Measurements from ENCODE around the gene ABCA13.
"Not testable (repeated sequence)": the region's sequence is repeated elsewhere in the genome, so short reads cannot be mapped to it uniquely, and the experiment has no call there.

The ABCA13 gene

GRCh38 chr7:48173756-48174382, 2.6 kb downstream of the ABCA13 start:
- no peak for DNase-seq

DNA sequence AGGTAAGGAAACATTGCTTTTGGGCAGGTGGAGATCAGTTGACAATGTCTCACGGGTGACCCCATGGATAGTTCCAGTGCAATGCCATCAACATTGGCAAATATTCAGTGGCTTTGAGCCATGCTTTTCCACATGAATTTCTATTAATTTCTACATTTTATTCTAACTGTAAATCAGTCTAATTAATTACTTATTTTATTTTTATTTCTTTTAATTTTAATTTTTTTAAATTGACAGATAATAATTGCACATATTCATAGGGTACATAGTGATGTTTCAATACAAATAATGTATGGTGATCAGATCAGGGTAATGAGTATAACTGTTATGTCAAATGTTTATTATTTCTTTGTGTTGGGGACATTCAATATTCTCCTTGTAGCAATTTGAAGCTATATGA, 3.8 kb downstream of the ABCA13 start:
- no peak for DNase-seq

GRCh38 chr7:48176356-48176893, 5.2 kb downstream of the ABCA13 start:
- DNase-seq, result no peak

DNA sequence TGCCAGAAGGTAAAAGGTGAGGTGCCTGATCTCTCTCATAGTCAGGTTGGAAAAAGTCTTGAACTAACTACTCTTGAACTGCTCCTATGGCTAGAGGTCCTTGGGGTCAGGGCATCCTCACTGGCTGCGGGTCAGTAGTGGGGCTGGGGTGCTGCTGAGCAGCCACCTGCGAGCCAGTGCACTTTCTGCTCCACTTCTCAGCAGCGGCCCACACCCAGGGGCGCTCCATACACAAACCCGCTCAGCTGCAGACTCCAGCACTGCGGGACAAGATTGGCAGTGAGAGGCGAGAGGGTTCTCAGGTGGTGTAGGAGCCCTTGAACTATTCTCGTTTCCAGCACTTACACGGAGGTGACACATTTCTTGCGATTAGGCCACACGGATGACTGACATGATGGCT, 6.0 kb downstream of the ABCA13 start:
- no peak for DNase-seq

DNA sequence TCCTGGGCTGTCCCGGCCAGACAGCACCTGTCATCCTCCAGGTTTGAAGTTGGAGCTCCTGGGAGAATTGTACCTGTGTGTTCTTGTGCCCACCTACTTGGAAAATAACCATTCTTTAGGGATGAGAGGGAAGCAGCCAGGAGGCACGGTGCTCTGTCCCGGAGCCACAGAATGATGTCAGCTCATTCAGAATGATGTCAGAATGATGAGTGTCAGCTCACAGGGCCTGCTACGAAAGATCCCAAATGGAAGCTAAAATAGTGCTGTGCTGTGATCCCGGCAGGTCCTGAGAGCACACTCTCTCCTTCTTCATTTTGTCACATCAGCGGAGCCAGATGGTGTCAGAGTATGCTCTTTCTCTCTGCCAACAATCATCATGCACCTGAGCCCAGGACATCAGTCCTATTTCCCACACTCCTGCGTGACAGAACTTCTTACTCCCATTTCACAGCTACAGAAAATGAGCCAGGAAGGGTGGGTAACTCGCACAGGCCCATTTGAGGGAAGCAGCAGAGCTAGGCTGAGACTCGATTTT, 8.3 kb downstream of the ABCA13 start:
- DNase-seq, result no peak

DNA sequence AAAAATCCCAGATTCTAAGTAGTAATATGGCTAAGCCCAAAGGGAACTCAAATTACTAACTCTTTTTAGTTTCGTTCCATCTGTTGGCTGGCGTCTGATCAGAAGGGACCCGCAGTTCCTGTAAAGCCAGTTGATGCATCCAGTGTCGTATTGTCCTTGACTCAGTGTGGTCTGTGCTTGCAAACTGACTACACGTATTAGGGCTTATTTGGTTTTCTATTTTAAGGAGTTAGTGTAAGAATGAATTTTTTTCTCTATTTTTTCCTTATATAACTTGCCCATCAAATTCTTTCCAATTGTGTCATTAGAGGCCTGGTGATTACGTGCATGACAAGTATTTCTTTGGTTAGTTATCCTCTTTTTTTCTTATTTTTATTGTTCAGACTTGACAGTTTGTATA, 9.7 kb downstream of the ABCA13 start:
- DNase-seq, result no peak

DNA sequence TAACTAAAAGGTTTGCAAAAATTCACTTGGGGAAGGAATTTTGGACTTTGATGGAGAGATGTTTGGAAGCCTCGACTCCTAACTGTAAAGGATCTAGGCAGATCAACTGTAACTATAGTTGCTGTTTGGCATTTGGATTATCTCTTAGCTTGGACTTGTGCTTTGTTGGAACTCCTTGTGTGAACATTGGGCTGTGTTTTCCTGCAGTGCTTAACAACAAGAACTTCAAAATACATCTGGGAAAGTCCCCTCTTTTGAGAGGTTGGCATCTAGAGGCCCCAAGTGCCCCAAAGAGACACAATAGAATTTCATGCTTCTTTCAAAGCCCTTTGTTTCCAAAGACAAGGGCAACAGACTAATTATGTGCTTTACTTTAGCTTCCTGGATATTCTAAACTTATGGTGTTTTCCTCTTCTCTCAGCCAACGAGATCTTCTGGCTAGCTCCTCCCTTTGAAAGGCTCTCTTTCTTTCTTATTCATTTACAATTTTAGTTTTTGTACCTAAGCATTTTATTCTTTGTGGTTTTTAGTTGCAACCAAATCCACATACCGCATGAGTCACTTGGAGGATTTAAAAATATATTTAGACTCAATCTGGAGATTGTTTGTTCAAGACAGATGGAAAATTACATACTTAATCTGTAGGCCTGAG, 11.6 kb downstream of the ABCA13 start:
- DNase-seq, result no peak

DNA sequence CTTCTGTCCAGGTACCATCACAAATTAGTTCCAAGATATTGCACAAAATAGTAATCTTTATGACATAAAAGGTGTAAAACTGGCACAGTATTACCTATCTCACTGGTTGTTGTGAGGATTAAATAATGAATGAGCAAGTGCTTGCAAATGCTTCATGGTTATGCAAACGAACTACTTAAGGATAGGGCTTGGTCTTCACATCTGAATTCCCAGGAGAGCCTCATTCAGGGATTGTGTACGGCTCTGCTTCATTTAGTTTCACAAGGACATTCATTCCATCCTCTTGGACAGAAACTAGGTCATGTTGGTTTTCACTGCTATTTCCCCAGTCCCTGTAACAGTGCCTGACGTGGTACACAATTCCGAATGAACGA, 12.1 kb downstream of the ABCA13 start:
- no peak for DNase-seq

DNA sequence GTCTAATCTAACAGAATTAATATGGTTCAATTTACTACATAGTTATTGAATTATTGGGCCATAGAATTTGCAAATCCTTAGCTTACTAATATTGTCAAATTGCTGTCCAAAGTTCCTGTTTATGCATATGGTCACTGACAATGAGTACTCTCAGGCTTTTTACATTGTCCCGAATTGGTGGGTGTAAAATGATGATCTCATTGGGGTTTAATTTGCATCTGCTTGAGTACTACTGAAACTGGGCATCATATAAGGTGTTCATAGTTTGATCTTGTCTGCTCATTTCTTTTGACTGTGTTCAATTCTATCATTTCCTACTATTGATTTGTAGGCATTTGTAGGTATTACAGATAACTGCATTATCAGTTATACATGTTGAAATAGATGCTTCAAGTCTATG, 12.7 kb downstream of the ABCA13 start:
- DNase-seq, result no peak

DNA sequence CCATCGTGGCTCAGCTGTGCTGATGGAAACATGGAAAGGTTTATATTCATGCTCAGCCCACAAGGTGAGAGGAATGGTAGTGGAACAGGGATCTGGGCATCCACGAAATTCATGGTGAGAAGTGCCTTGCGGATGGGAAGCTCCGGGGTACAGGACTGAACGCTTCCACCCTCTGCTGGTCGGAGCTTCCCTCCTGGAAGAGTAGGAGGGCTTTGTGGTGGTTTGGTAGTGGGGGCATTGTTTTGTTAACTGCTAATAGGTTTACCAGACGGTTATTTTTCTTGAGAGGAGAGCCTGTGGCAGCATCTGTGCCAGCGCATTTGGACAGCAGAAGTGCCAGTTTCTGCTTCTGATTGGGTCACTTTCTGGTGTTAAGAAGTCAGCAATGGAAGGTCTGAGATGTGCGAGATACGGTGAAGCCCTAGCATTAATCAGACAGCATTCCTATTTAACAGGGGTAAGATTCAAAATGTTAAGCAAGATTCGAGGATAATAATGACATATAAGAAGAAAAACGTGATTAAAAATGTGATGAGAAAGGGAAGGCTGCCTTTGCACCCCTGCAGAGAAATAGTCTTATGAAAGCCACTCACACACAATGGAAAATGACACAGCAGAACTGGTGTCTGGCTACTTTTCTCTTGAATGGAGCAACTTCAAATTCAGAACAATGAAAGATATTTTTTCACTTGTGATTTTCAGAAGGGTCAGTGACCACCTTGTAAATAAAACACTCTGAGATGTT, 17.7 kb downstream of the ABCA13 start:
- DNase-seq, result no peak

DNA sequence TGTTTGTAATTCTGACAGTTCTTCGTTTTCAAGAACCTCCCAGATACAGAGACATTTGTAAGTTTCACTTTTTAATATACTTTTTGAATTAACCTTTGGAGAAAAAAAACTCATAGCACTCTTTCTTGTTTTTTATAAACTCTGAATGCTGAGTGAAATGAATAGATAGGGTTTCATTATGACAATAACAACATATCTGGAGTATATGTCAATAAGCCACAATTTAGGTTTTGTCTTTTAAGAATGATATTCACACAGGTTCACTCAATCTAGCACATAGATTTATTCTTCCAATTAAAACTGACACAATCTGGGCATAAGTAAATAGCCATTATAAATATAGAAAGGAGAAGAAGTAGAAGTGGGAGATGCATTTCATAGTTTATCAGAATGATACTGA, 21.7 kb downstream of the ABCA13 start:
- DNase-seq, result no peak

DNA sequence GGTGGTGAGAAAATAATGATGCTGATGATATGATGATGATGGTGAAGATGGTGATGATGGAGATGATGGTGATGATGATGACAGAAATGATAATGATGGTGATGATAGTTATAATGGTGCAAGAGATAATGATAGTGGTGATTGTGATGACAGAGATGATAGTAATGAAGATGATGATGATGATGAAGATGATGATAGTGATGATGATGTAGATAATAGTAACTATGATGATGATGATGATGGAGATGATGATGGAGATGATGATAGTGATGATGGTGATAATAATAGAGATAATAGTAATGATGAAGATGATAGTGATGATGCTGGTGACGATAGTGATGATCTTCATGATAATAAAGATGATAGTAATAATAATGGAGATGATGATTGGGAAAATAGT, 22.2 kb downstream of the ABCA13 start:
- DNase-seq, result no peak

DNA sequence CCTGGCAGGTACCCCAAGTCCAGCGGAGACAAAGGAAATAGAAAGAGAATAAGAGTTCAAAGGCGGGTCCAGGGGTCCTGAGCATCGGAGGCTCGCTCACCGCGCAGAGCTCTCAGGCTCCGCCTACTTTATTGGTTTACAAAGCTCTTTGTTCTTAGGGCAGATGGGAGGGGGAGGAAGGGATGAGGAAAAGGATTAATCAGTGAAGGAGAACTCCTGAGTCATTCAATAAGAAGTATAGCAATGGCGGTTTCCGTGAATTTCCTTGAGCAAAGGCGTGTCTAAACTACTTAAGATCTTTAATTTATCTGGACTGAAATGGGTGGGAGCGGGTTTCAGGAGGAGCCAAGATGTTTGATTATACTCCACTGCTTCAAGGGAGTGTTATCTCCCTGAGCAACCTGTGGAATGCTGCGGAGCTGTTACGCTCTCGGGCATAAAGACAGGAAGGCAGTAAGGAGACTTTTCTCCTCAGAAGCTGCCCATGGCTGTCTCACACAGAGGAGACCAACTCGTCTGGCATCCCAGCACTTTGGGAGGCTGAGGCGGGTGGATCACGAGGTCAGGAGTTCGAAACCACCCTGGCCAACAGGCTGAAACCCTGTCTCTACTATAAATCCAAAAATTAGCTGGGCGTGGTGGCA, 29.8 kb downstream of the ABCA13 start:
- not testable (repeated sequence) for DNase-seq

- DNase-seq, result not testable (repeated sequence)
Observed at GRCh38 chr7:48202916-48203315, 31.7 kb downstream of the ABCA13 start.

DNA sequence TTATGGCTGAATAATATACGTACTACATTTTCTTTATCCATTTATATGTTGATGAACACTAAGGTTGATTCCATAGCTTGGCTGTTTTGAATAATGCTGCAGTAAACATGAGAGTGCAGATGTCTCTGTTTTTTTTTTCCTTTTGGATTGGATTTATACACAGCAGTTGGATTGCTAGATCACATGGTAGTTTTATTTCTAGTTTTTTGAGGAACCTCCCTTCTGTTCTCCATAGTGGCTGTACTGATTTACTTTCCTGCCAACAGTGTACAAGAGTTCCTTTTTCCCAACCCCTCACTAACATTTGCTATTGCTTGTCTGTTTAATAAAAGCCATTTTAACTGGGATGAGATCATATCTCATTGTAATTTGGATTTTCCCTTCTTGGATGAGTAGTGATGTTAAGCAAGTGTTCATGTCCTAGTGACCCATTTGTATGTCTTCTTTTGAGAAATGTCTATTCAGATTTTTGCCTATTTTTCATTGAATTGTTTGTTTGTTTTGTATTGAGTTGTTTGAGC, 36.0 kb downstream of the ABCA13 start:
- DNase-seq, result no peak

DNA sequence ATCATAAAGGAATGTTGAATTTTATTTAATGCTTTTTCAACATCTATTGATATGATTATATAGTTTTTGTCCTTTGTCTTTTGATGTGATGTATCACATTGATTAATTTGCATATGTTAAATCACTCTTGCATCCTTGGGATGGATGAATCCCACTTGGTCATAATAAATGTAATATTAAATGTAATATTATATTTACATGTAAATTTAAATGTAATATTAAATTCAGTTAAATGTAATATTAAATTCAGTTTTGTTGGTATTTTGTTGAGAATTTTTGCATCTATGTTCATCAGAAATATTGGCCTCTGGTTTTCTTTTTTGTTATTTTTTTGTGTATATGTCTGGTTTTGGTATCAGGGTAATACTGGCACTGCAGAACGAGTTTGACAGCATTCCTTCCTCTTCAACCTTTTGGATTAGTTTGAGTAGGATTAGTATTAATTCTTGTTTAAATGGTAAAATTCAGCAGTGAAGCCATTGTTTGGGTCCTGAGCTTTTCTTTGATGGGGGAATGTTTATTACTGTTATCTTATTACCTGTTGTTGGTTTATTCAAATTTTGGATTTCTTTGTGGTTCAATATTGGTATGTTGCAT, 37.8 kb downstream of the ABCA13 start:
- no peak for DNase-seq

DNA sequence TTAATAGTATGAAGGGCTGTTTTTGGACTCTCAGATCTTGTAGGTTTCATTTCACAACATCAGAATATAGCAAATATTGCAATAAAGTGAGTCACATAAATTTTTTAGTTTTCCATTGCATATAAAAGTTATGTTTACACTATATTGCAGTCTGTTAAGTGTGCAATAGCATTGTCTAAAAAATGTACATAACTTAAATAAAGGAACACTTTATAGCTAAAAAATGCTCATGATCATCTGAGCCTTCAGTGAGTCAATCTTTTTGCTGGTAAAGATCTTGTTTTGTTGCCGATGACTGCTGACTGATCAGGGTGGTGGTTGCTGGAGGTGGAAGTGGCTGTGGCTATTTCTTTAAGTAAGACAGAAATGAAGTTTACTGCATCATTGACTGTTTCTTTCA, 42.0 kb downstream of the ABCA13 start:
- DNase-seq, result no peak

DNA sequence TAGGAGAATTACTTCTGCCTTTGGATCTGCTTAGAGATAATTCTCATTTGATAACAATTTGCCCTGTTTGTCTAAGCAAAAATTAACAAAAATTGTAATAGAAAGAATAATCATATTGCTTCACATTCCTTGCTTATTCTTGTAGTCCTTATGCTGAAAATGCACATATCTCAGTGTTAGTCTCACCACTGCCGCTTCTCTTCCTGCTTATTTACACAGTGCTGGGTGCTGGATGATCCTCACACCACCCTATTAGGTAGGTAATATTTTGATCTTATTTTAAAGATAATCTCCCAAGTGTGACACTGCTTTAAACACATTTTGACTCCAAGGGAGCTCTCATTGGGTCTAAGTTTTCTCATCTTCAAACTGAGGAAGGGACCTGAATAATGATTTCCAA, 46.0 kb downstream of the ABCA13 start:
- no peak for DNase-seq

DNA sequence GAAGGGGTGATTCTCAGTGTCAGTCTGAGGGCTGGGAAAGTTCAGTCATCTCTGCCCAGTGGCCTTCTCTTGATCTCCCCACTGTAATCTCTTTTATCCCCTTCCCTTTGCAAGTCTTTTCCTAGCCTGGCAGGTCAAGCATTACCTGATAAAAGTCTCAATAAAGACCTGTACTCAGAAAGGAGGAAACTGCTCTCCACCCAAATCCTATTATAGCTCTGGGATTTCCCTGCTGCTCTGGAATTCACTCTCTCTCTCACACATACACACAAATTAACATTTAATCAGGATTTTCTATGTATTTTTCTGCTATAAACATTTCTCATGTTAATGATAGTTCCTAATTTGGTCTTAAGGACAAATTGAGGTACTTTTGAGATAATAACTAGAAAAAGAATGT, 46.5 kb downstream of the ABCA13 start:
- DNase-seq, result no peak

- DNase-seq, result no peak
Observed at GRCh38 chr7:48224042-48224441, 52.8 kb downstream of the ABCA13 start.

DNA sequence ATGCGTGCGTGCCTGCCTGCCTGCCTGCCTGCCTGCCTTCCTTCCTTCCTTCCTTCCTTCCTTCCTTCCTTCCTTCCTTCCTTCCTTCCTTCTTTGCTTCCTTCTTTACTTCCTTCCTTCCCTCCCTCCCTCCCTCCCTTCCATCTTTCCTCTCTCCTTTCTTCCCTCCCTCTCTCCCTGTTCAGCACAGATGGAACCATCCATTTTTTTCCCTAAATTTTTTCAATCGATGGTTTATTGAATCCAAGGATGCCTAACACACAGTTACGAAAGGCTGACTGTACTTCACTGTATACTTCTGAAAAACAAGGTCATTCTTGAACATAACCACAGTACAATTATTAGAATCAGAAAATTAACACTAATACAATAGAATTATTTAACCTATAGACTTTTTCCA, 53.8 kb downstream of the ABCA13 start:
- no peak for DNase-seq

- no peak for DNase-seq
Observed at GRCh38 chr7:48237354-48237753, 66.1 kb downstream of the ABCA13 start.

GRCh38 chr7:48242846-48243245, 71.6 kb downstream of the ABCA13 start:
- DNase-seq, result no peak

Measured in NCI-H1436 treated with DMSO at 0.1 percent for 48 hours (cell line).